Right renal pelvis (tissue), 4 donors: ENCODE data around the gene STX17. TPM values are rescaled to one million over a fixed set of nuclear protein-coding genes. Genes with fewer than 3 reads are reported as not detected.
"Not testable (repeated sequence)": the region's sequence is repeated elsewhere in the genome, so short reads cannot be mapped to it uniquely, and the experiment has no call there.

Source experiments
- DNase-seq, 4 donors: peaks; one replicate each; pipeline ENCODE4 v3.0.0-alpha.2; 2013; ENCODE audit warnings: low read depth in 4 of 4, low spot score in 3 of 4, missing footprints in 1 of 4
- polyA plus RNA-seq, 4 donors: library from polyadenylated mRNA; unstranded; fragments of 120-200 nt; gene quantifications; one replicate each; pipeline ENCODE4 v1.2.1, GENCODE V29; 2013; ENCODE audit not compliant: insufficient read length in 4 of 4

STX17 gene
- 10 to 100 TPM; 25.2 to 31.4 (median 29.4) TPM for polyA plus RNA-seq

DNA sequence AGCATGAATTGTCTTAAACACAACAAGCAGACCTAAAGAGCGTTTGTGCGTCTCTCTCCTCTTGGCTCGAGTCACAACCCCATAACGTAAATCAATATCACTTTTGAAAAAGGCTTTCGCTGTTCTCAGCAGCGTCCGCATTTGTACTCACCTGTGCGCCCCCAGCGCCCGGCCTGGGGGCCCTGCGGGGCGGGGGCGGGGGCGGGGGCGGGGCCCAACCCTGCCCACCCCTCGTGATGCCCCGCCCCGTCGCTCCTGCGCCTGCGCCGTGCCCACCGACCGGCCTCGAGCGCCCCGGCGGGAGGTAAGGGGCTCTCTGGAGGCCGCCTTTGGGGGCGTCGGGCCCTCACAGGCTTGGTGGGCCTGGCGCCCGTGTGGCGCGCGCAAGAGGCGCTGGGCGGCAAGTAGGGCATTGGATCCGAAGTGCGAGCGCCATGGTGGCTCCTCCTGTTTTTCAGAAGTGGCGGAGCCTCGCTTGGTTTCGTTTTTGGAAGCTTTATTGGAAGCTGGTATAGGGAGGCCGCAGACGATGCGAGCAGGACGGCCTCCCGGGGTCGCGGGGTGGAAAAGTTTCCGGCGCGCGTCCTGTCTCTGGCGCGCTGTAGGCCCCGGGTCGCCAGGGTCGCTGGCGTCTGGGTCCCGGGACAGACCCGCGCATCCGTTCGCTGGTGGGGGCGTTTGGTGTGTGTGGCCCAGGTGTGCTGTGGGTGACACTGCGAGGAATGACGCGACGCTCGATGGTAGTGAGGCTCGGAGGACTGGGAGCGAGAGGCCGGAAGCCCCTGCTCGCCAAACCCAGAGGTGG lies at the start of gene STX17:
STX17 (plus strand) TSS at position 252 of the 805 bp plus-strand sequence. CDS start 8,586 bp downstream, outside the sequence.
- peak; percentile 49 to 77 (median 70) for DNase-seq

DNA sequence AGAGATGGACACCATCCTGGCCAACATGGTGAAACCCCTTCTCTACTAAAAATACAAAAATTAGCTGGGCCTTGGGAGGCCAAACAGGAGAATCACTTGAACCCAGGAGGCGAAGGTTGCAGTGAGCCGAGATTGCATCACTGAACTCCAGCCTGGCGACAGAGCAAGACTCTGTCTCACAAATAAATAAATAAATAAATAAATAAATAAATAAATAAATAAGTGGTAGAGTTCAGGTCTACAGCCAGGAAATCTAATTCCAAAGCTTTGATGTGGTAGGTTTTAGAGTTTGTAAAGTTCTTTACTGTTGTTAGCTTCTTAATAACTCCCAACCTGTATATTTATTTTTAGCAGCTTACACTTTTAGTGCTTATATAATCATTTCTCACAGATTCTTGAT lies 48.9 kb upstream of the STX17 start:
- not testable (repeated sequence) for DNase-seq

DNA sequence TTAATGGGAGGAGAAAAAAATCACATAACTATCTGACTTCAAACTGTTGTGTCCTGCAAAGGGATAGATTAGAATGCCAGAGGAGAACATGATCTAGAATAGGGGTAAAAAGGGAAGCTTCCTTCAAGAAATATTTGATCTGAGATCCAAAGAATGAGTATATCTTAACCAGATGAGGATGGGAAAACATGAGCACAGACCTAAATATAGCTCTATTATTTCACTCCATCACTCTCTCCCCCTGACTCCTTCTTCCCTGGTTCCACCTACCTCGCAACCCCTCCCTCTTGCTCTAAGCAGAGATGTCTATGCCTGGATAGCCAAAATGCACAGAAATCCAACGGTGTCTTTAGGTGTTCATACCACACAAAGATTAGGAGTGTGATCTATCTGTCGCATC lies 48.4 kb upstream of the STX17 start:
- no peak for DNase-seq

DNA sequence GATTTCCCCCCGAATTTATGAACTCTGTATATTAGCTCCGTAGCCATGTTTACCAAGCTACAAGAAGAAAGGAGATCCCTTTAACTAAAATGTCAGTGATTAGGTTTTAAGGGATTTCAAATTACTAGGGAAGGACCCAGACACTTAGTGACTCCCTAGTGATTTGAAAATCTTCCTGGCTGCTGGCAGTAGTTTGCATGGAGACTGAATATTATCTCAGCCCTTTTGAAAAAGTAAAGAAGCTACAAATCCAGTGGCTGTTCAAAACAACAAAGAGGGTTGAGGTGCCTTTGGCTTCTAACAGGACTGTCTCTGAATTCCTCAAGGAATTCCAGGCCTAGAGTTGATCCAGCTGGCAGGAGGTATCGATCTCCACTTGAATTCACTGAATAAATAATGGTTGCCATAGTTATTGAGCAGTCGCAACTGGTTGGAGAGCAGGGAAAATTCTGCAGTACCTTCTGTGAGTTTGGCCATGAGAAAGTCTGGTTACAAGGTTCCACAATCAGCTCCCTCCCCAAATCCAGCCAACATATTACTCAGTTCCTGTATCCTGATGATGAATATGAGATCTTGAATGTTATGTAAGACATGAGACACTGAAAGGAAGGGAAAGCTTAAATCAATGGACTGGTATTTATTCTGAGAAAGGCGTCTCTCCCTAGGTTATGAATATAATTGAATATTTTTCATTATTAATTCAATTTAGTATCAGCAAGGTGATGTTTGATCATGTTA lies 47.0 kb upstream of the STX17 start:
- no peak for DNase-seq

DNA sequence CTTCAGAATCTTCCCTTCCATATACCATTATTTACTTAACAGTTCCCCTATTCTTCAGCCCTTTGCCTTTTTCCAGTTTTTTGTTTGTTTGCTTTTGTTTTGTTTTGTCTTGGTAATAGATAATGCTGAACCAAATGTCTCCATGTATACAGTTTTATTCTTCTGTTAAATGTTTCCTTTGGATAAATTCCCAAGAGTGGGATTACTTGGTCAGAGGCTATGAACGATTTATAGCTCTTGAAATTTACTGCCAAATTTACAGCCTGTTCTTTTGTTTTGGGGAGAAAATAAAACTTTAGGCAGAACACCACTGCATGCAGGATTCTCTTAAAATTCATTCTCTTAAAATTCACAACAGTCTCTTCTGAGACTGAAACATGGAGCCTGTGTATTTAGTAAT lies 46.2 kb upstream of the STX17 start:
- peak; percentile 7 to 33 (median 22) for DNase-seq

DNA sequence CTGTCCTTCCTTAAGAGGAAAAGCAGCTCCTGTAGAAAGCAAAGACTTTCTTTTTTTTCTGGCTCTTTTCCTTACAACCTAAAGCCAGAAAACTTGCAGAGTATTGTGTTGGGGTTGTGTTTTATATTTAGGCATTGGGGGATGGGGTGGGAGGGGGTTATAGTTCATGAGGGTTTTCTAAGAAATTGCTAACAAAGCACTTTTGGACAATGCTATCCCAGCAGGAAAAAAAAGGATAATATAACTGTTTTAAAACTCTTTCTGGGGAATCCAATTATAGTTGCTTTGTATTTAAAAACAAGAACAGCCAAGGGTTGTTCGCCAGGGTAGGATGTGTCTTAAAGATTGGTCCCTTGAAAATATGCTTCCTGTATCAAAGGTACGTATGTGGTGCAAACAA lies 42.5 kb upstream of the STX17 start:
- DNase-seq, result no peak

DNA sequence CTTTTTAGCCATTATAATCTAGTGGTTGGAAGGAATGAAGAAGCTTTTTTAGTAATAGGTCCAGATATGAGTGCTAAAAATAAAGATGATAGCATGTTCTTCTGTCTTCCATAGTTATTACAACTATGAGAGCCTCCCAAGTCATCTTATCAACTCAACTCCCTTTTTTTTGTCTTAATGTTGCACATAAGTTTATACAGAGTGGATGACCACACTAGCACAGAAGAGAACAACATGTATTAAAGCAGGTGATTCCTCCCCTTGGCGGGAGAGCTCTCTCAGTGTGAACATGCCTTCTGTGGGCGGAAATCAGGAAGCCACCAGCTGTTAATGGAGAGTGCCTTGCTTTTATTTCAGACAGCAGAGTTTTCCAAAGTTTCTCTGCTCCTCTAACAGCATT lies 40.1 kb upstream of the STX17 start:
- no peak for DNase-seq

DNA sequence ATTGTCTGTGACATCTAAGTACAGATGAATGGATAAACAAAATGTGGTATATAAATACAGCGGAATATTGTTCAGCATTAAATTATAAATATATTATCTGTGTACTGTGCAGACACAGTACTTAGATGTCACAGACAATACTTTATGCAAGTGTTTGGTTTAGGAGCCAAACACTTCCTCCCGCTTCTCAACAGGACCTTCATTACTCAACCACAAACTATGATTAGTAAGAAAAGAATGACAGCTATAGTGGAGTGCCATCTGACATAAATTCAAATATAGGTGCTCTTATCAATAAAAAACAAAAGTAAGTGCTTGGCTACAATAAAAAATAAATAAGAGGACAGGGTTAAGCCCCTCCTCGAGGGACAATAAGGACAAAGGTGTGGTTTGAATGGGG lies 38.9 kb upstream of the STX17 start:
- no peak for DNase-seq

DNA sequence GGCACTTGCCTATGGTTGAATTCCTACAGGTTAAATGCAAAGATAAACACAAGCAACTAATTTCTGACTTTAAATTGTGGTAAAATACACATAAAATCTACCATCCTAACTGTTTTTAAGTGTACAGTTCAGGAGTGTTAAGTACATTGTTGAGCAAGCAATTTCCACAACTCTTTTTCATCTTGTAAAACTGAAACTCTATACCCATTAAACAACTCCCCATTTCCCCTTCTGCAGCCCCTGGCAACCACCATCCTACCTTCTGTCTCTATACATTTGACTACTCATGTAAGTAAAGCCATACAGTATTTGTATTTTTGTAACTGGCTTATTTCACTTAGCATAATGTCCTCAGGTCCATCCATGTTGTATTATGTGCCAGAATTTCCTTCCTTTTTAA lies 38.5 kb upstream of the STX17 start:
- DNase-seq, result no peak

DNA sequence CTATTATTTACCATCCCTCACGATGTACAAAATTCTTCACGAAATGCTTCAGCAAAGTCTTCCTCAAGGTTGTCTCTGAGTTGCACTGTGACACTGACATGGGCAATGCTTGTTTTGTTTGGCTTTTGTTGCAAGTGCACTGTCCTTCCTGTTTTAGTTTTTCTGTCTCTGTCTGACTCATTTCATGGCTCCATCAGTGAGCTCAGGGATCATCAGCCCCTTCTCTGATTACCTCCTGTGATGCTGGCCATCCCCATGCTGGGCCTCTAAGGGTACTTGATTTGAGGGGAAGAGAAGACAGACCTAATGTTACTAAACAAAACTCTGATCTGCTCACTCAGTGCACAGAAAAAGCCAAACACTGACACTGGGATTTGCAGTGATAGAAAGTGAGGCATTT lies 37.6 kb upstream of the STX17 start:
- DNase-seq, result no peak

DNA sequence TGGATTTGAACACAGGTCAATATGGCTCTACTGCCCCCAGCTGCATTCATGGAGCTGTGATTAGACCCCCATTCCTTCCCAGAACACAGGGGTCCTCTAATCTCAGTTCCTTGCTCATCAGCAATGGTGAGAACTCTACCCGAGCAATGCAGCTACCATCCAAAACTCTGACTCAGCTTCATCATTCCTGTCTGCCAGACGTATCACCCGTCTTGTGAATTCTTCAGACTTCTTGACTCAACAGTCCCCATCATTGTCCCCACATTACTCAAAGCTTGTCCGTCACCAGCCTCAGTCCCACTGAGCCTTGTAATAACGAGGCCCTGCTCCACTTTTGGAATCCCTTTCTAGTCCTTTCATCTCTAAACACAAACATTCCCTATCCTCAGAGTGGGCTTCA lies 36.3 kb upstream of the STX17 start:
- DNase-seq, result no peak

DNA sequence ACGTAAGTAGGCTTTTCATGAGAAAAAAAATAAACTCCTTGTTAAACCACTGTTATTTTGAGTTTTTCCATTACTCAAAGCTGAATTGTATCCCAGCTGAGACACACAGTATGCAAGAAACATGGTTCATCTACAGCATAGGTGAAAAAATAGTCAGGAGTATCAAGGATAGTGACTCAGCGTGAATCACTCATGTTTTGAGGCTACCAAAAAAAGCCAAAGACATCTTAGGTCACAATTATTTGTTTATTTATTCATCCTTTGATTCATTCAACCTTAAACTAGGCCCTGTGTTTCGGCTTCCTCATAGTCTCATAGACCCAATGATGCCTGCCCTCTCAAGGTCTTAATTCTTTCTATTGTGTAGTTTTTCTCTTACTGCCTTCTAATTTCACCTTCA lies 32.9 kb upstream of the STX17 start:
- no peak for DNase-seq

DNA sequence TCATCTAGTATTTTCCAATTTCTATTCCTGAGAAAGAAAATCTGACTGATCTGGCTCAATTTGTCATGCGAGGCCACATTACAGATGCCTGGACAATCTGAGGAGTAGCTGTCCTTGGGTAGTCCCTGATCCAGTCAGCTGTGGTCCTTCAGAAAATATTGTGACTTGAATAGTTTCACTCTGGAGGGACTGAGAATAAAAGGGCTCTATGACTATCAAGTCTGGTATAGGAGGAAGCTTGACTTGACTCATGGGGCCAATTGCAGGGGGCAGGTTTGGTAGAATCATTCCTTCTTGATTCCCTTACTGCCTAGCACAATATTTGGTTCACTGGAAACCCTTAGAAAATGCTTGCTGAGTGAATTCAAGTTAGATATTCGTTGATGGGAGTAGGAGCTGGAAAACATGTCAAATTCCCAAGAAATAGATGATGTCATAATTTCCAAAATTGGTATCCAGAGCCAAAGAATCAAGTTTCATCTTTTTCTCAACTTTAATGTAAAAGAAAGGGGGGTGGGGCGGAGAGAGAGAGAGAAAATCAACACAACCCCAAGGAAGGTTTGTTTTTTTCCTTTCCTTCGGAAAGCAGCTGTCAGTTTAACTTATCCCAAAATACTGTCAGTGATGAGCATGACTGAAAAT lies 32.4 kb upstream of the STX17 start:
- DNase-seq, result no peak

DNA sequence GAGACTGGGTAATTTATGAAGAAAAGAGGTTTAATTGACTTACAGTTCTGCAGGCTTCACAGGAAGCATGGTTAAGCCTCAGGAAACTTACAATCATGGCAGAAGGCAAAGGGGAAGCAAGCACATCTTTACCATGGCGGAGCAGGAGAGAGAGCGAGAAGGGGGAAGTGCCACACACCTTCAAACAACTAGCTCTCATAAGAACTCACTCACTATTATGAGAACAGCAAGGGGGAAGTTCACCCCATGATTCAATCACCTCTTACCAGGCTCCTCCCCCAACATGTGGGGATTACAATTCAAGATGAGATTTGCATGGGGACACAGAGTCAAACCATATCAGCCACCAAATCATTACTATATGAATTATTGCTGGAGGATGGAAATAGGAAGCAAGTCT lies 30.3 kb upstream of the STX17 start:
- DNase-seq, result no peak

DNA sequence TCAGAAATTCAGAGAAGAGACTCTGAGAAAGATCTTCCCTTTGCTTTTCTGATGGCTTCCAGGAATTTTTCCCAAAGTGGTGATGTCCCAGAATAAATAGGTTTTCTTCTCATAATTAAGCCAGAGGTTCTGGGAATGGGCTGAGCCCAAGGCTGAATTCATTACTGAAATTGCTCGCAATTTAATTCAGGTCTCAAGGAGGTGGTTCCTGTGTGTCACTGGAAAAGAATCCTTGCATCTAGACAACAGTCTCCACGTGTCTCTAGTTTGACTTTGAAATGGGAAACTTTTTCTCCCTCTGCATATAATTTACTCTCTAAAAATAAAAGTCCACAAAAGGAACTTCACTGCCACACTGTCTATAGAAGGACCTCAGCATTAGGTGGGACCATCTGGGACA lies 27.8 kb upstream of the STX17 start:
- DNase-seq, result no peak

DNA sequence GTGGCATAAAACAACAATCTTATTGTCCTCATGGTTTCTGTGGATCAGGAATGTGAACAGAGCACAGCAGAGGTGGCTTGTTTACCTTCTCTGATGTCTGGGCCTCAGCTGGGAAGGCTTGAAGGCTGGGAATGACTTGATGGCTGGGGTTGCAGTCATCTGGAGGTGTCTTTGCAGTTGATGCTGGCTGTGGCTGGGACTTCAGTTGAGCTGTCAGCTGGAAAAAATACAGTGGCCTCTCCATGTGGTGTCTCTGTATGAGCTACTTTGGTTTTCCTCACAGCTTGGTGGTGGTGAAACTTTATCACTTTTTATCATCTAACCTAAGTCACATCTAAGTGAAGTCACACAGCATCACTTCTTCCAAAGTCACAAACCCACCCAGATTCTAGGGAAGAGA lies 24.7 kb upstream of the STX17 start:
- no peak for DNase-seq

DNA sequence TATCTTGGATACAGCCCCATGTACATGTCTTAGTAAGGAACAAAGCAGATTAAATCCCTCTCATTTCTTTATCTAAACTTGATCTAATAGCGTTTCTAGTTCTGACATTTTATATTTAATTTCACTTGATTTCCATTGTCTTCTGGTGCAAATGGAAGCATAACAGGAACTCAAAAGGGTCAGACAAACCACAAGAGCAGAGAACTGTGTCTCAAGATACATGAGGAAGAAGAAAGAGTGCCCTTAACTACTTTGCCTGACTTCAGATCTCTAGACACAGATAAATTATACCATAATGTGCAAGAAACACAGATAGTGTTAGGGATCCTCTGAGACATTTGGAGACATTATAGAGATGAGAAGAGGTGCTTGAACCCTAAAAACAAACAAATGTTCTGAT lies 20.7 kb upstream of the STX17 start:
- no peak for DNase-seq

DNA sequence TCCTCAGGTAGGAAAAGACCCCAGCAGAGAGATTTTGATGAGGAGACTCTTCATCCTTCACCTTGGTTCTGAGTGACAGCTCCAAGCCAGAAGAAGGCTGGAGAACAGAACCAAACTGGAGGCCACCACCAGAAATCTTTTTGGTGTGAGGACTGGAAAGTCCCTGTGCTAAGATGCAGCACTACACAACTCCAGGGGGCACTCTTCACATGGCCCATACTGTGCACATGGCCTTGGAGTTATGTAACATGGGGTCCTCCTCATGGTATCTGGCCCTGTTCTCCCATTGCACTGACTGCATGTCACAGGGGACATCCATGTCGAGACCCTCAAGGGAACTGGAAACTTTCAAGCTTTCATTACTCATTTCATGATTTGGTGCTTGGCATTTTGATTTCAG lies 17.3 kb upstream of the STX17 start:
- no peak for DNase-seq

DNA sequence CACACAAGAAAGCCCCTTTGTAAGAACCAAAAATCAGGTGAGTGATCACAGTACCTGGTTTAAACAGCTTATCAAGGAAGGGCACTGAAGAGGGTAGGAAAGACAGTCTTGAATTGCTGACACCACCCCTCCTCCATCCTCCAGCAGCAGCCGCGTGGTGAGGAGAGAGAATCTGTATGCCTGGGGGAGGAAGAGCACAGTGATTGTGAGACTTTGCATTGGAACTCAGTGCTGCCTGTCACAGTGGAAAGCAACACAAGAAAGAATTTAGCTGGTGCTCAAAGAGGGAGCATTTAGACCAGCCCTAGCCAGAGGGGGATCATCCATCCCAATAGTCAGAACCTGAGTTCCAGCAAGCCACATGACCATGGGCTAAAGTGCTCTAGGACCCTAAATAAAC lies 11.6 kb upstream of the STX17 start:
- DNase-seq, result no peak

DNA sequence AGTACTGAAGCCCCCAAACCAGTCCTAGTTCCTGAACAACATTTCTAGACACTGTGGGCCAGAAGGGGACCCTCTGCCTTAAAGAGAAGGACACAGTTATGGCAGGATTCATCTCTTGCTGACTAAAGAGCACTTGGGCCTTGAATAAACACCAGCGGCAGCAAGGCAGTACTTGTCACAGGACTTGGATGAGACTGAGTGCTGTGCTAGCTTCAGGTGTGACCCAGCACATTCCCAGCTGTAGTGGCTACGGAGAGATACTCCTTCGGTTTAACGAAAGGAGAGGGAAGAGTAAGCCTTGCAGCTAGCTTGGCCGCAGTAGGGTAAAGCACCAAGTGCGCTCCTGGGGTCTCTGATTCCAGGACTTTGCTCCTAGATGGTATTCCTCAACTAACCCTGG lies 10.9 kb upstream of the STX17 start:
- DNase-seq, result no peak

DNA sequence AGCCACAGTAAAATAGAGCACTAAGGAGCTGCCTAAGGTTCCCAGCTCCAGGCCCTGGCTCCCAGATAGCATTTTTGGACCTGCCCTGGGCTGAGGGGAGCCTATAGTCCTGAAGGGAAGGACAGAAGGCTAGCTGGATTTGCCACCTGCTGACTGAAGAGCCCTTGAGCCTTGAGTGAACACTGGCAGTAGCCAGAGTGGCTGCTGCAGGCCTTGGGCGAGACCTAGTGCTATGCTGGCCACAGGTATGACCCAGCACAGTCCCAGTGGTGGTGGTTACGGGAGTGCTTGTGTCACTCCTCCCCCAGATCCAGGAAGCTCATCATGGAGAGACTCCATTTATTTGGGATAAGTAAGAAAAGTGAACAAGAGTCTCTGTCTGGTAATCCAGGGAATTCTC lies 10.3 kb upstream of the STX17 start:
- no peak for DNase-seq

DNA sequence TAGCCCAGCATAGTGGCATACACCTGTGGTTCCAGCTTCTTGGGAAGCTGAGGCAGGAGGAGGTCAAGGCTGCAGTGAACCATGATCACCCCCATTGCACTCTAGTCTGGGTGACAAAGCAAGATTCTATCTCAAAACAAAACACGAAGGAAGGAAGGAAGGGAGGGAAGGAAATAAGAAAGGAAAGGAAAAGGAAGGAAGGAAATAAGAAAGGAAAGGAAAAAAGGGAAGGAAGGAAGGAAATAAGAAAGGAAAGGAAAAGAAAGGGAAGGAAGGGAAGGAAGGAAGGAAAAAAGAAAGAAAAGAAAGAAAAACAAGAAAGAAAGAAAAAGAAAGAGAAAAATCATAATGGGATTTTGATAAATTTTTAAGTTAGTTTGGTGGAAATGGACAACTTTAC lies 3.1 kb upstream of the STX17 start:
- DNase-seq, result no peak
